ENCODE measurements around the gene CPA2.

CPA2 gene

DNA sequence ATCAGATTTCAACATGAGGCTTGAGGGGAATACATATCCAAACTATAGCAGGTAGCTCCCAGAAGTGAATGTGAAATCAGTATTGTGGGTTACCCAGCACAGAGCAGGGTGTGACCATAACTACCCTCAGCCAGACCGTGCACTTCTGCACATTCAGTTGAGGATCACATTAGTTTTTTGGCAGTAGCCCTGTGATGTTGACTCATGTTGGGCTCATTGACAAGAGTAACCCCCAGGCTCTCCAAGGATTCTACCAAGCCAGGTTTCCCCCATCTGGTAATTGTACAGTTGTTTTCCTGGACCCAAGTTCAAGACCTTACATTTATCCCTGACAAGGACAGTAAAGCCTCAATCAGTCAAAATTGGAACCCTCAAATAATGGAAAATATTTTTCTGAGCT lies 14.6 kb downstream of the CPA2 start:
- DNase-seq = no peak

DNA sequence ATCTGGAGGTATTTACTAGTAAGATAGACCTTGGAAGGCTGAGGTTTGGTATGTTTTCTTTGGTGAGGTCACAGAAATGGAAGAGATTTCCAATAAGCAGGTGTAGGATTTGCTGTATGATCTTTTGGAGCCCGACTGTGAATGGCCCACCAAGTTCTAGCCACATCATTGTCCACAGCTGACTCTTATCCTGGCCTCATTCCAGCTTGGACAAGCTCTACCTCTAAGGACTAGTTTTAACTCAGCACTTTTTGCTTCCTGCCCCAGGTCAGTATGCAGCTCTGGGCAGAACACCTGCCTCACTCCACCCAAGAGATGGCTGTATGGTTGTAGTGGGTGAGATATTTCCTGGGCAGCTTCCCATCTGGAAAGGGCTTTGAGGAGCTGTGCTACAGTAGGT lies 20.2 kb downstream of the CPA2 start:
- DNase-seq = peak in 1 of 2 experiments; percentile 5

DNA sequence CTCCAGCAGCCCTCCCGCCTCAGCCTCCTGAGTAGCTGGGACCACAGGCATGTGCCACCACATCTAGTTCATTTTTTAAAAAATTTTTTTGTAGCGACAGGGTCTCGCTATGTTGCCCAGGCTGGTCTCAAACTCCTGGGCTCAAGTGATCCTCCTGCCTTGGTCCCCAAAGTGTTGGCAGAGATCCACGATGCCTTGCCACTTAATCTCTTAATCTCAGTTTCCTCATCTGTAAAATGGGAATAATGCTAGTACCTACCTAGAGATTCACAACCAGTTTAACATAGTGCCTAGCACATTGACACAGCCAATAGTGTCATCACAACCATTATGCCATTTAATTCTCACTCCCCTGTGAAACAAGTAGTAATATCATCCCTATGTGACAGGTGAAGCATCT lies 21.5 kb downstream of the CPA2 start:
- DNase-seq = no peak

DNA sequence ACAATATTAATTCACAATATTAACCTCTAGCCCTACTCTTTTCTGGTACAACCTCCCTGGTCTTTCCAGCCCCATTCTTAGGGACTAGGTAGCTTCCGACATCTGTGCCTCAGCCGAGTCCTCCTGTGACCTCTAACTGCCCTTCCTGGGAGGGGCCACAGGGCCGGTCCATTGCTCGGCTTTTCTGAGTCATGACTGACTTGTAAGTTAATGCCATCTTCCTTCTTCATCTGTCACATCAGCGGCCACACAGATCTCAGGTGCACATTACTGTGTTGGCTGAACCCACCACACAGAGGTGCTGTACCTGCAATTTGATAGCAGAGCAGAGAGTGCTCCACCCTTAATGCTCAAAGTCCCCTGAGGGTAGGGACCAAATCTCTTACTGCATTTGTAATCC lies 22.2 kb downstream of the CPA2 start:
- DNase-seq = no peak

DNA sequence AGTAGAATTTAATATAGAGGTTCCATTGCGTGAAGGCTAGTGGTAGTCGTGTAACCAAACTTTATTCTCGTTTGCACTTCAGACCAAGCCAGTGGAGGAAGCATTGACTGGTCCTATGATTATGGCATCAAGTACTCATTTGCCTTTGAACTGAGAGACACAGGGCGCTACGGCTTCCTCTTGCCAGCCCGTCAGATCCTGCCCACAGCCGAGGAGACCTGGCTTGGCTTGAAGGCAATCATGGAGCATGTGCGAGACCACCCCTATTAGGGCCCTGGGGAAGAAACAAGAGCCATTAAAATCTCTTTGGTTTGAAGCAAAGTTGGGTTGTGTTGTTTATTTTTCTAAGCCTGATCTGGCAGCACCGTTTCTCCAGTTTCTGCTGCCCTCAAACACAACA lies 22.8 kb downstream of the CPA2 start:
- DNase-seq = no peak

DNA sequence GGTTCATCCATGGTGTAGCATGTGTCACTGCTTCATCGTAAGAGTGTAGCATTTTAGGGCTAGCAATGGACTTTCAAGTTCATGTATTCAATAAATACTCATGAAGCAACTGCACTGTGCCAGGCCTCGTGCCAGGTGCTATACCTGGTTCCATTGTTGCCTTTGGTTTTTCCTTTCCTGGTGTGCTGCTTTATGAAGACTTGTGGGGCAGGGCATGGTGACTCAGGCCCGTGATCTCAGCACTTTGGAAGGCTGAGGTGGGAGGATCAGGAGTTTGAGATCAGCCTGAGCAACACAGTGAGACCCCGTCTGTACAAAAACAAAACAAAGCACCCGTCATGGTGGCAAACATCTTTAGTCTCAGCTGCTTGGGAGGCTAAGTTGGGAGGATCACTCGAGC lies 24.1 kb downstream of the CPA2 start:
- no peak for DNase-seq

DNA sequence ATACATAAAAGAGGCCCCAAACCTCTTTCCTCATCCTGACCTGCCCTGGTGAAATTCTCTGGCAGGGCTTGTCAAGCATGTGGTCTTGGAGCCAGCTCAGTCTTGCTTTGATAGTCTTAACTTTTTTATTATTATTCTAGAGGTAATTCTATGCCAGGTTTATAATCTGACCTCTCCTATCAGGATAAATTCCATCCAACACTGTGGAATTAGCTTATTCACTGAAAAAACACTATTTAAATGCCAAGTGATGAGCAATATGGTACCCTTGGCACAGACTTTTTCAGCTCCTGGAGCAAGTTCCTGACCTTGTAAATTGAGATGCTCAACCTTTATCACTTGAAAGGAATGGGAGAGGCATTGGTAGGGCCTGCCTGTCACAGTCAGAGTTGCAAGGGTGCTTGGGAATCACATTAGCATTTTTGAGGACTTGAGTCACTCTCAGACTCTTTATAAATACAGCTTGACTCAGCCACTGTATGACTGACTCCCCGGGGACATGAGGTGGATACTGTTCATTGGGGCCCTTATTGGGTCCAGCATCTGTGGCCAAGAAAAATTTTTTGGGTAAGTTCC lies 26.1 kb downstream of the CPA2 start, which contains the start of gene CPA4:
Gene CPA4, plus strand, starts transcription at position 480 of the 576 bp plus-strand sequence. Its CDS starts 20 bp downstream, at position 500.
- DNase-seq = no peak

DNA sequence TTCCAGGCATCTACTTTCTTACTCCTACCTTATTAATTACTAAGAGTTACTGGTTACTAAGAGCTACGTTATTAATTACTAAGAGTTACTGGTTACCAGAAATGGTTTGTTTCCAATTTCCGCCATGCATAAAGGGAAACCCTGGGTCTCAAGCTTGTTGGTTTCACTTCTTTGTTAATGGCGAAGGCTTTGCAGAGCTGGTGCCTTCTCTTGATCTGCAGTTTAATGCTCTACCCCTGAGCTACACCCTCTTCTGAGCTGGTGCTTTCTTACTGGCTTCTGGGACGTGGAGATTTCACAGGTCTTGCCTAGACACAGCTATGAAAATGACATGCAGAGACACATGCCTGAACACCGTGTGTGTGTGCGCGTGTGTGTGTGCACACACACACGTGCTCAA lies 26.9 kb downstream of the CPA2 start:
- no peak for DNase-seq

DNA sequence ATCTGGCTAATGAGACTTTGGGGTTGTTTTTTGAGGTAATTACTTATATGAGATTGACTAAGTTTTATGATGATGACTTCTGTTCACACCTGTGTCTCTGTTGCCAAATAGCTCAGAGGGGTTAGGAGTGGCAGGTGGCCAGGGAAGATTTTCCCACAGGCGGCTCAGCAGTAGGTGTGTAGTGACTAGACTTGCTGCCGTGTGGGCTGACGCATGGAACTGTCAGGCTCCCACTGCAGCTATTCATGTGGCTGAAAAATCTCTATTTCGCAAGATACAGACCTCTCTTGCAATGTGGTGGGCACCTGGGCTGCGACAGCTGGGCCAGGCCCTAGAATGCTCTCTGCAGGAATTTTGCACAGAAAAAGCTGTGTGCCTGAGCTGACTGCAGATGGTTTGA lies 27.7 kb downstream of the CPA2 start:
- DNase-seq = no peak

DNA sequence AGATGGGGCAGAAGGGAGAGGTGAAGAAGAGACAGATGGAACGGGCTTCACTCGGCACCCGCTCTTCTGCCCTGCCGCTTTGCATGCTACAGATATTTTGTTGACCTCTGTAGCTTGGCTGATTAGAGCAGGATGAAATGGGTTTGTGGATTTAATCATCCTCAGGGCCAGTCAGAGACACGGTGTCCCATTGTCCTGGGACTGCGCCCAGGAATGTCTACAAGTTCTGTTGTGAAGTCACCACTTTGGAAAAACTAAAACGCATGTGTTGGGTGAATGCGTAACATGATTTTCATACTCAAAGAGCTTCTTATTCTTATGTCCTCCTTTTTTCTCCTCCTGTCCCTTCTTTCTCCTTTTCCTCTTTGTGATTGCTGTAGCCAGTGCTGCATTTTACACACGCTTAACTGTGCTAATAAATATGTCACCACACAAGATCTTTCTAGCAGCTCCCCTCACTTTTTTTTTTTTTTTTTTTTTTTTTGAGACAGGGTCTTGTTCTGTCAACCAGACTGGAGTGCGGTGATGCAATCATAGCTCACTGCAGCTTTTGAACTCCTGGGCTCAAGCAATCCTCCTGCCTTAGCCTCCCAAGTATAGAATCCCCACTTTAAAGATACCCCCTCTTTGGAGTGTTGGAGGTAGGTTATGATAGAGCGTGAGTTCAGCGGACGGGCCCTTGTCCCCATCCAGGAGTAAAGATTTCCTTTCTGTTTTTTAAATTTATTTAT lies 29.7 kb downstream of the CPA2 start:
- no peak for DNase-seq

DNA sequence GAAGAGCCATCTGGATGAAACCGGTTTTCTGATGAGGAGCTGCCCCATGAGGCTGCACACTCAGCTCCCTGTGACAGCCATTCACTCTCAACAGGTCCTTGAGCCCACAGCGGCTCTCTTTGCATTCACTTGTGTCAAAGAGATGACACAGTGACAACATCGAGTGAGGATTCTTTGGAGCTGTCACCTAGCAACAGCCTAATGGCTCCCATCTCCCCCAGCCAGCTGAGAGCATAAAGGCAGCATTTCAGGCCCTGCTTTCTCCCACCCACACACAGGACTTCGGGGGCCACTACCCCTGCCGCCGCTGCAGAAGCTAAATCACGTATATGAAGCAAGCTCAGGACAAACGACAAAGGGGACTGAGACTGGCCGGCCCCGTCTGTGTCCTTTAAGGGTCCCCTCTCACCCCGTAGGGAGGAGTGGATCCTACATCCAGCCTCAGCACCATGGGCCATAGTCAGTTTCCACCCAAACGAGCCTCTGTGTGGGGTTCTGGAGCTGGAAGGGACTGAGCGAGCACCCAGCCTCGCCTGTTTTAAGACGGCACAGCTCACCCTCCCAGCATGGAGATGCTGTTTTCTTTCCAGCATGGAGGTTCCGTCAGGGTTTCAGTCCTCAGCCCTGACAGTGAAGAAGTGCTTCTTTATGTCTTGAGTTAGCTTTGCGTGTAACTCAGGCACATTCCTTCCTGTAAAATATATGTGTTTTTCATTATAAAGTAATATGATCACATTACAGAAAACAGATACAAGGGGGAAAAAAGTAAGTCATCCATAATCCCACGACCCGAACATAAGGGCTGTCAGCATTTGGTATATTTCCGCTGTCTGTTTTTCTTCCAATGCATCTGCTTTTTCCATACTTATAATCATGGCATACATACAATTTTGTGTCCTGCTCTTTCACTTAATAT lies 31.2 kb downstream of the CPA2 start:
- DNase-seq = no peak

DNA sequence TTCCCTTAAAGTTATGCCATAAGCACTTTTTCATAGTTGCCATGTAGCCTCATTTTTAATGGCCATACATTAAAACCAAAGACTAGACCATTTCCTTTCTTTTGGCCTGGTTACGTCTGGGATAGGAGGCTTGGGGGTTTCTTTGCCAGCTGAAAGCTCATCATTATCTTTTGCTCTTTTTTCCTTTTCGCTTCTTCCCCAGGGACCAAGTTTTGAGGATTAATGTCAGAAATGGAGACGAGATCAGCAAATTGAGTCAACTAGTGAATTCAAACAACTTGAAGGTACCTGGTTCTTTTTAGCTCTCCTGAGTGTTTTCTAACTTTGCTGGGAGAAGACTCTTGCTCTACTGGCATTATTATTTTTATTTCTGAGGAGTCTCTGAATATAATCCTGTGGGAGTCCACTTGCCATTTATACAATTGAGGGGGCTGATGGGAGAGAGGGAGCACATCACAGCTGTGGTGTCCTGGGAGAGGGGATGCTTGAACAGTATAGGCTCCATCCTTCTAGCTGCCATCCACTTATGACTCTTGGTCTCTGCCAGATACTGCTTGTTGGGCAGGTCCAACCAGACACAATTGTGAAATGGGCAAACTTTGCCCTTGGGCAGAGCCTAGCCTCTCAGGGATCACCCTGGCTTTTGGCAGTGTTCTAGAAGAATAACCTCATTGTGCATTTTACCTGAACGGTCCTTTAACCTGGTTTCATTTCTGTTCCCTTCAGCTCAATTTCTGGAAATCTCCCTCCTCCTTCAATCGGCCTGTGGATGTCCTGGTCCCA lies 32.1 kb downstream of the CPA2 start:
- no peak for DNase-seq

DNA sequence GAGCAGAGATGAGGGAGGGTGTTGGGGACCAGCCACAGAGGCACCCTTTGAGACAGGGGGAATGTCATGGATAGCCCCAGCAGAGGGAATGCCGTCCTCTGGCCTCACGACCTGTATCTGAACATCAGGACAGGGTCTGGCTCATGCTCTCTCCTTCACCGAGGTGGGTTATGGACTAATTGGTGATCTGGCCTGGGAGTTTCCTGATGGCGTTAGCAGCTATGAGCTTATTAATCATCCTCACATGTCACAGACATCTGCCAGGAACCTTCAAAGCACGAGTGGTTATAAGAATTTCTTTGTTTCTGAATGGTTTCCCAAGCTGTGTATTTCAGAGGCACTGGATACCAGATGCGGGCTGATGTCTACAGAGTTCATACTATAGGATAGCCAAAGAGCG lies 33.2 kb downstream of the CPA2 start:
- no peak for DNase-seq

DNA sequence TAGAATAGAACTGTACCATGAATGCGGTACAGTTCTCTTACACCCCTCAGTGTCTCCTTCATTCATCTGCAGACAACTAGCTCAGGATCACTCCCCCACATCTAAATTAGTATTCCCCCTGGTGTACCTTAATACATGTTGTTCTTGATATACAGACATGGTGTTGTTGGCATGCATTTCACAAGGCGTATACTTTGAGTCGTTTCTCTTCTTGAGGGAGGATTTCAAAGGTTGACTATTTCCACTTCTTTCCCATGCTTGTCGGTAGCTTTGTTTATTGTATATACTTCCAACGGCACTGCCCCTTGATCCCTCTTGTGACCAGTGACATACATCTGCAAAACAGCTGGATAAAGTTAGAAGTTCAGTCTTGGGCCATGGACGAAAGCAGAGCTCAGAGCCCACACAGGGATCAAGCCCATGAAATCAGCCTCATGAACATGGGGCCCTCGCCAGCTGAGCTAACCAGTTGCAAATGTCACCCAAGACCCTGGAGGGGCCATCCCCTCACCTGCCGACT lies 34.9 kb downstream of the CPA2 start:
- DNase-seq = no peak

DNA sequence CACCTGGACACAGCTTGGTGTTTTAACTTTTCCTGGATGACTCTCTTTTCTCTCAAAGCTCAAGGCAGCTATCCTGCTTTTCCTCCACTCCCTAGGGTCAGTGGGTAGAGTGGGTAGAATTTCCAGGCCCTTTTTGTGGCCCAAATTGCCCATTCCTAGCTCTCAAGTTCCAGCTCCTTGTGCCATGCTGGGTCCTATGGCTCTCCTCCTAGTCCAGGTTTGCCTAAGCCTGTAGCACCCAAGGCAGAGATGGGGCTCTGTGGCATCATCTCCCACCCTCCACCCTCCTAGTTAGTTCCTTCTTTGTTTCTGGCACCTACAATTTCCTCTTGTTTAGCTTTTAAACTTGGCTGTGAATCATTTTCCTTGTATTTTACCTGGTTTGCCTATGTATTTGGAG lies 36.0 kb downstream of the CPA2 start:
- no peak for DNase-seq

DNA sequence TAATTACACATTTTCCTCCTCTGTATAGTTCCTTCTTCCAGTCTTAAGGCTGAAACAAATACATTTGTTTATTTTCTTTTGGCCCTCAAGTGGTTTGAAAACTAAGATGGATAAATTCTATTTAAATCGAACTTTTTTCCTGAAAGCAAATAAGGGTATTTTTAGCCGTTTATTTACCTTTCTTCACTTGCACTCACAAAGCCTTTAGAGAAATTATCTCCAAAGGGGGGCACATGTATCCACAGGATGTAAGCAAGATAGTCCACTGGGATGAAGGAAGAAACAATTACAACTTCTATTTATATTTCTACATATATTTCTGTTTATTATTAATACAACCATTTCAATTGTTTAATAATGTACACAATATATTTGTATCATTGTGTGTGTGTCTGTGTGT lies 36.5 kb downstream of the CPA2 start:
- no peak for DNase-seq

DNA sequence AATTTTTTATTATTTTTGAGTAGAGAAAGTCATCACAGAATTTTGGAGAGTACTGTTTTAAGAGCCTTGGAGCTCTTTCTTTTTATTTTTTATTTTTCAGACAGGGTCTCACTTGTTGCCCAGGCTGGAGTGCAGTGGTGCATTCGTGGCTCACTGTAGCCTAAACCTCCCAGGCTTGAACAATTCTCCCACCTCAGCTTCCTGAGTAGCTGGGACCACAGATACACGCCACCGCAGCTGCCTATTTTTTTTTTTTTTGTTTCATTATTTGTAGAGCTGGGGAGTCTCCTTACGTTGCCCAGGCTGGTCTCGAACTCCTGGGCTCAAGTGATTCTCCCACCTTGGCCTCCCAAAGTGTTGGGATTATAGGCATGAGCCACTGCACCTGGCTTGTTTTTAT lies 36.9 kb downstream of the CPA2 start:
- no peak for DNase-seq

DNA sequence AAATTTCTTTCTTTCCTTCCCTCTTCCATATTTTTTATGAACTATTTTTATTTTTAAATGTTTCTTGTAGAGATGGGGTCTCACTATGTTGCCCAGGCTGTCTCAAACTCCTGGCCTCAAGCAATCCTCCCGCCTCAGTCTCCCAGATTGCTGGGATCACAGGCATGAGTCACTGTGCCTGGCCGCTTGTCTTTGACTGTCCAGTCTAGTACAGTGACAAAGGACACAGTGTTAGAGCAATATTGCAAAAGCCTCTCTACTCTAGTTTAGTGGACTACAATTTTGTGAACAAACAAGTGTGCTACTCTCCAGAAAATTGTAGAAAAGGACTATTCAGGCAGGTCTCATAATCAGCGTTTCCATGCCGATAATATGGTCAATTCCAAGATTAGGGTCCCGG lies 37.3 kb downstream of the CPA2 start:
- DNase-seq = no peak

DNA sequence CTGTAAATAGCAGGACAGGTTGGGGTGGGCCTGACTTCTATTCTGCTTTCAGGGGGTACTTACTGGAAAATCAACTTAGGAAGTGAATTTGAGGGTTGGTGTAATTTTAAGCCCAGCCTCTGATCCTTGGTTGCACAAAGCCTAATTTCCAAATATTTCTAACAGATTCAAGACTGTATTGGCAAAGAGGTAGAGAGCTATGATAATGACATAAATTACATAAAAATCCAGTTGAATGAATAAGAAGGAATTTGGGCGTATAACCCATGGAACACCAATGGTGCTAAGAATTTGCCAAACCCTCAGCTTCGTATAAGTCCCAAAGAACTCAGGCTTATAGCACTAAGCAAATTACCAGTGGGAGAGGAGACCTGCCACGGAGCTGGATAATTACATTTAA lies 38.2 kb downstream of the CPA2 start:
- no peak for DNase-seq

DNA sequence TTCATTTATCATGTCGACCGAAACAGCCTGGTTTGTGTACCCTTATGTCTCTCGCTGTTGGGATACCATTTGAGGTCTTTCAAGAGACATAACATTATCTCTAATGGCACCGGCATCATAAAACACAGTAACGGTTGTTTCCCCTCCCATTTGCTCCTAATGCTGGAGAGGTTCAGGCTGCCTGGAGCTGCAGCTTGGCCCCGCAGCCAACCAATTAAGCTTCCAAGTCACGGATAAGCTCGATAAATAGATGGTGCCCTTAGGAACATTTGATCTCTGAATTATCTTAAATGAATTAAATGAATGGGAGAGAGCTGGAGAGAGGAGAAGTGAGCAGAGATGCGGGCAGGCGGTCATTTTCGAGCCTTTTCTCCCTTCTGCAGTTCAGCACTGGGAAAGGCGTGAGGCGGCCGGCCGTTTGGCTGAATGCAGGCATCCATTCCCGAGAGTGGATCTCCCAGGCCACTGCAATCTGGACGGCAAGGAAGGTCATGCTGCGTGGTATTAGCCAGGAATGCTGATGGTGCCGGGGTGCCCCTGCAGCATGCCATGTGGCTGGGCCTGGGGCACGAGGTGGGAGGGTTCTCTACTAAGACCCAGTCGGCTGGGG lies 38.9 kb downstream of the CPA2 start:
- no peak for DNase-seq

DNA sequence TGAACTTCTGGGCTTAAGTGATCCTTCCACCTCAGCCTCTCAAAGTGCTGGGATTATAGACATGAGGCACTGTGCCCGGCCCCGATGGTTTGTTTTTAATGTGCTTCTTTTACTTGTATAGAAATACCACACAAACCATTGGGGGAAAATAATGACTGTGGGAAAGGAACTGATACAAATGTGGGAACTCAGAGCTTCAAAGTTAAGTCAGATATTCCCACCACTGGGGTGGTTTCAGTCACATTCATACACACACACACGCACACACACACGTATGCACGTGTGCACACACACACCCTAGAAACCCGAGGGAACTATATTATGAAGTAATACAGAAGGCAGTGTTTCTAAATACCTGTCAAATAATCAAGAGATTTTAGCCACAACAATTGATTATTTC lies 43.3 kb downstream of the CPA2 start:
- DNase-seq = no peak

DNA sequence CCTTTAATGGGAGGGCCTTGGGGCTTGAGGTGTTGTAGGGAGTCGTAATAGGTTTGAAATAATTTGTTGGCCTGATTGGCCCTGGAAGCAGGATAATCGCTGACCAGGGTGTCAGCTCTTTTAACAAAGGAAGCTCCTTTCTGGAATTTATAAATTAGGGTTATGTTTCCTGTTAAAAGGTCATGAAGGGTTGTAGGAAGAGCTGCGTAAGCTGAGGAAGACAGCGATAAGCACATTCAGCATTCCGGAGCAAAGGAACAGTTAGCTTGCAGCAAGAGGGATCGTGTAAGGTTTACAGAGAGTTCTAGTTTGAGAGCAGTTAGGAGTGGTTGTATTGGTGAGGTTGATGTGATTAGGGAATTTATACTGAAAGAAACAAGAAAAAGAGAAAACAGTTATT lies 47.6 kb downstream of the CPA2 start:
- DNase-seq = no peak
